ENCODE measurements around the gene EFCAB13. TPM values are rescaled to one million over a fixed set of nuclear protein-coding genes. Genes with fewer than 3 reads are reported as not detected.
A peak's percentile ranks its signal among the peaks of the same experiment; 100 is the strongest.

Gene EFCAB13
- polyA plus RNA-seq, 2 donors, result 0.61 to 1.8 TPM

GRCh38 chr17:47301831-47302230, 21.9 kb upstream of the EFCAB13 start:
- Histone ChIP-seq H3K9me3 (ENCODE audit: control insufficient read depth in 2 of 2, insufficient read depth in 1 of 2, low read depth in 1 of 2, low read length in 1 of 2) (no peaks in the 10 kb centered on the region), H3K4me1 (ENCODE audit: control insufficient read depth in 2 of 2, insufficient read depth in 2 of 2, low read length in 1 of 2) (no peaks in the 10 kb centered on the region), H3K36me3 (ENCODE audit: control insufficient read depth in 2 of 2, insufficient read depth in 2 of 2, low read length in 1 of 2) (no peaks in the 10 kb centered on the region), H3K27ac (ENCODE audit: low read depth in 2 of 2, low read length in 1 of 2) (no peak overlapping the region), H3K4me3 (ENCODE audit: low read depth in 1 of 2, low read length in 2 of 2) (no peak overlapping the region), H3K27me3 (ENCODE audit: control insufficient read depth in 1 of 2, insufficient read depth in 2 of 2, low read length in 2 of 2) (no peaks in the 10 kb centered on the region)
- 79 to 88% methylated on average over 2 of the region's 2 CpGs for WGBS, 2 donors

- no peak overlapping the region for H3K27ac ChIP-seq (ENCODE audit: low read depth in 2 of 2, low read length in 1 of 2)
- no peak overlapping the region for H3K4me3 ChIP-seq (ENCODE audit: low read depth in 1 of 2, low read length in 2 of 2)
- 96 to 98% methylated on average over 1 of the region's 1 CpG for WGBS, 2 donors
- no peaks in the 10 kb centered on the region for H3K4me1 ChIP-seq (ENCODE audit: control insufficient read depth in 2 of 2, insufficient read depth in 2 of 2, low read length in 1 of 2)
- no peaks in the 10 kb centered on the region for H3K27me3 ChIP-seq (ENCODE audit: control insufficient read depth in 1 of 2, insufficient read depth in 2 of 2, low read length in 2 of 2)
- H3K36me3 ChIP-seq (ENCODE audit: control insufficient read depth in 2 of 2, insufficient read depth in 2 of 2, low read length in 1 of 2), result no peaks in the 10 kb centered on the region
- H3K9me3 ChIP-seq (ENCODE audit: control insufficient read depth in 2 of 2, insufficient read depth in 1 of 2, low read depth in 1 of 2, low read length in 1 of 2), result no peaks in the 10 kb centered on the region
Measured at GRCh38 chr17:47304186-47304585, 19.6 kb upstream of the EFCAB13 start.

- WGBS, 2 donors, result 40 to 47% methylated on average over 4 of the region's 4 CpGs
- no peak overlapping the region for H3K4me3 ChIP-seq (ENCODE audit: low read depth in 1 of 2, low read length in 2 of 2)
- H3K27ac ChIP-seq (ENCODE audit: low read depth in 2 of 2, low read length in 1 of 2), result peak overlapping the region in 1 of 2 donors; percentile 5
- H3K36me3 ChIP-seq (ENCODE audit: control insufficient read depth in 2 of 2, insufficient read depth in 2 of 2, low read length in 1 of 2), result no peaks in the 10 kb centered on the region
- no peaks in the 10 kb centered on the region for H3K27me3 ChIP-seq (ENCODE audit: control insufficient read depth in 1 of 2, insufficient read depth in 2 of 2, low read length in 2 of 2)
- no peaks in the 10 kb centered on the region for H3K4me1 ChIP-seq (ENCODE audit: control insufficient read depth in 2 of 2, insufficient read depth in 2 of 2, low read length in 1 of 2)
- H3K9me3 ChIP-seq (ENCODE audit: control insufficient read depth in 2 of 2, insufficient read depth in 1 of 2, low read depth in 1 of 2, low read length in 1 of 2), result no peaks in the 10 kb centered on the region
Measured at GRCh38 chr17:47305302-47305923, 18.3 kb upstream of the EFCAB13 start.

GRCh38 chr17:47310186-47310733, 13.5 kb upstream of the EFCAB13 start:
- H3K27ac ChIP-seq (ENCODE audit: low read depth in 2 of 2, low read length in 1 of 2), result no peak overlapping the region
- WGBS, 2 donors, result 67 to 71% methylated on average over 4 of the region's 4 CpGs

GRCh38 chr17:47311420-47311819, 12.3 kb upstream of the EFCAB13 start:
- Histone ChIP-seq H3K27ac (ENCODE audit: low read depth in 2 of 2, low read length in 1 of 2) (no peak overlapping the region), H3K9me3 (ENCODE audit: control insufficient read depth in 2 of 2, insufficient read depth in 1 of 2, low read depth in 1 of 2, low read length in 1 of 2) (no peaks in the 10 kb centered on the region), H3K27me3 (ENCODE audit: control insufficient read depth in 1 of 2, insufficient read depth in 2 of 2, low read length in 2 of 2) (no peaks in the 10 kb centered on the region), H3K36me3 (ENCODE audit: control insufficient read depth in 2 of 2, insufficient read depth in 2 of 2, low read length in 1 of 2) (peaks cover 0 to 2% of the 10 kb centered on the region in 2 donors), H3K4me3 (ENCODE audit: low read depth in 1 of 2, low read length in 2 of 2) (no peak overlapping the region), H3K4me1 (ENCODE audit: control insufficient read depth in 2 of 2, insufficient read depth in 2 of 2, low read length in 1 of 2) (no peaks in the 10 kb centered on the region)

More at GRCh38 chr17:47310186-47310733, 13.5 kb upstream of the EFCAB13 start:
- Histone ChIP-seq H3K9me3 (ENCODE audit: control insufficient read depth in 2 of 2, insufficient read depth in 1 of 2, low read depth in 1 of 2, low read length in 1 of 2) (no peaks in the 10 kb centered on the region), H3K36me3 (ENCODE audit: control insufficient read depth in 2 of 2, insufficient read depth in 2 of 2, low read length in 1 of 2) (peaks cover 0 to 2% of the 10 kb centered on the region in 2 donors), H3K4me3 (ENCODE audit: low read depth in 1 of 2, low read length in 2 of 2) (no peak overlapping the region), H3K4me1 (ENCODE audit: control insufficient read depth in 2 of 2, insufficient read depth in 2 of 2, low read length in 1 of 2) (no peaks in the 10 kb centered on the region), H3K27me3 (ENCODE audit: control insufficient read depth in 1 of 2, insufficient read depth in 2 of 2, low read length in 2 of 2) (no peaks in the 10 kb centered on the region)

GRCh38 chr17:47315451-47316266, 8.1 kb upstream of the EFCAB13 start:
- WGBS, 2 donors, result 23 to 24% methylated on average over 7 of the region's 7 CpGs
- Histone ChIP-seq H3K27me3 (ENCODE audit: control insufficient read depth in 1 of 2, insufficient read depth in 2 of 2, low read length in 2 of 2) (no peaks in the 10 kb centered on the region), H3K27ac (ENCODE audit: low read depth in 2 of 2, low read length in 1 of 2) (peak overlapping the region; percentile 15 to 30)

GRCh38 chr17:47316311-47316710, 7.4 kb upstream of the EFCAB13 start:
- H3K36me3 ChIP-seq (ENCODE audit: control insufficient read depth in 2 of 2, insufficient read depth in 2 of 2, low read length in 1 of 2), result no peaks in the 10 kb centered on the region
- 23 to 27% methylated on average over 3 of the region's 3 CpGs for WGBS, 2 donors
- H3K27me3 ChIP-seq (ENCODE audit: control insufficient read depth in 1 of 2, insufficient read depth in 2 of 2, low read length in 2 of 2), result no peaks in the 10 kb centered on the region
- no peaks in the 10 kb centered on the region for H3K9me3 ChIP-seq (ENCODE audit: control insufficient read depth in 2 of 2, insufficient read depth in 1 of 2, low read depth in 1 of 2, low read length in 1 of 2)
- no peaks in the 10 kb centered on the region for H3K4me1 ChIP-seq (ENCODE audit: control insufficient read depth in 2 of 2, insufficient read depth in 2 of 2, low read length in 1 of 2)
- H3K27ac ChIP-seq (ENCODE audit: low read depth in 2 of 2, low read length in 1 of 2), result no peak overlapping the region
- H3K4me3 ChIP-seq (ENCODE audit: low read depth in 1 of 2, low read length in 2 of 2), result no peak overlapping the region

More at GRCh38 chr17:47315451-47316266, 8.1 kb upstream of the EFCAB13 start:
- no peaks in the 10 kb centered on the region for H3K9me3 ChIP-seq (ENCODE audit: control insufficient read depth in 2 of 2, insufficient read depth in 1 of 2, low read depth in 1 of 2, low read length in 1 of 2)
- peaks cover 0 to 2% of the 10 kb centered on the region in 2 donors for H3K36me3 ChIP-seq (ENCODE audit: control insufficient read depth in 2 of 2, insufficient read depth in 2 of 2, low read length in 1 of 2)
- H3K4me3 ChIP-seq (ENCODE audit: low read depth in 1 of 2, low read length in 2 of 2), result no peak overlapping the region
- H3K4me1 ChIP-seq (ENCODE audit: control insufficient read depth in 2 of 2, insufficient read depth in 2 of 2, low read length in 1 of 2), result no peaks in the 10 kb centered on the region

- H3K27me3 ChIP-seq (ENCODE audit: control insufficient read depth in 1 of 2, insufficient read depth in 2 of 2, low read length in 2 of 2), result no peaks in the 10 kb centered on the region
- 62 to 75% methylated on average over 2 of the region's 2 CpGs for WGBS, 2 donors
- no peaks in the 10 kb centered on the region for H3K4me1 ChIP-seq (ENCODE audit: control insufficient read depth in 2 of 2, insufficient read depth in 2 of 2, low read length in 1 of 2)
- no peak overlapping the region for H3K4me3 ChIP-seq (ENCODE audit: low read depth in 1 of 2, low read length in 2 of 2)
- H3K9me3 ChIP-seq (ENCODE audit: control insufficient read depth in 2 of 2, insufficient read depth in 1 of 2, low read depth in 1 of 2, low read length in 1 of 2), result no peaks in the 10 kb centered on the region
- H3K27ac ChIP-seq (ENCODE audit: low read depth in 2 of 2, low read length in 1 of 2), result no peak overlapping the region
- no peaks in the 10 kb centered on the region for H3K36me3 ChIP-seq (ENCODE audit: control insufficient read depth in 2 of 2, insufficient read depth in 2 of 2, low read length in 1 of 2)
Measured at GRCh38 chr17:47317119-47317518, 6.6 kb upstream of the EFCAB13 start.

- H3K27me3 ChIP-seq (ENCODE audit: control insufficient read depth in 1 of 2, insufficient read depth in 2 of 2, low read length in 2 of 2), result no peaks in the 10 kb centered on the region
- H3K36me3 ChIP-seq (ENCODE audit: control insufficient read depth in 2 of 2, insufficient read depth in 2 of 2, low read length in 1 of 2), result no peaks in the 10 kb centered on the region
- H3K4me3 ChIP-seq (ENCODE audit: low read depth in 1 of 2, low read length in 2 of 2), result no peak overlapping the region
- no peak overlapping the region for H3K27ac ChIP-seq (ENCODE audit: low read depth in 2 of 2, low read length in 1 of 2)
- H3K9me3 ChIP-seq (ENCODE audit: control insufficient read depth in 2 of 2, insufficient read depth in 1 of 2, low read depth in 1 of 2, low read length in 1 of 2), result no peaks in the 10 kb centered on the region
- 89 to 91% methylated on average over 3 of the region's 3 CpGs for WGBS, 2 donors
- no peaks in the 10 kb centered on the region for H3K4me1 ChIP-seq (ENCODE audit: control insufficient read depth in 2 of 2, insufficient read depth in 2 of 2, low read length in 1 of 2)
Measured at GRCh38 chr17:47318197-47318918, 5.4 kb upstream of the EFCAB13 start.

All from esophagus (tissue), 2 donors.